SH-SY5Y (cell line): ENCODE measurements around the gene PMEPA1.

Experiments
- GATA2 ChIP-seq: IDR thresholded peaks from 2 replicates; pipeline ENCODE4 v1.6.1; 2011; ENCODE audit warnings: mild to moderate bottlenecking, low read depth, low read length
- GATA3 ChIP-seq: IDR thresholded peaks from 2 replicates; pipeline ENCODE4 v1.6.1; 2011; ENCODE audit warnings: low read depth, mild to moderate bottlenecking, low read length, moderate library complexity

DNA sequence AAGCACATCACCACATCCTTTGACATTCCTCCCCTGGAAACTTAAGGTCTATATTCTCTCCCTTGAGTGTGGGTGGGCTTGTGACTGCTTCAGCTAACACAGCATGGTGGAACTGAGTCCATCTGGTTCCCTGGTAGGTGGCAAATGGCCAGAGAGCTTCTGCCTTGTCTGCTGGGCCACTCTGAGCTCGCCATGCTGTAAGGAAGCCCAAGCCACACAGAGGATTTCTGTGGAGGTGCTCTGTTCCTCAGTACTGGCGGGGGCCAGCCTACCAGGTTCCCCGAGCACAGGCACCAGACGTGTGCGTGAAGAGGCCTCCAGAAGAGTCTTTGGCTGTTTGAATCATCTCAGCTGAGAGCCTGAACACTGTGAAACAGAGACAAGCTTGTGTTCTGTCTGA lies 41.6 kb upstream of the PMEPA1 start:
- TF ChIP-seq GATA2 (no peak), GATA3 (no peak)
